K562 (cell line): ENCODE measurements around the gene SORCS2. TPM values are rescaled to one million over a fixed set of nuclear protein-coding genes. Genes with fewer than 3 reads are reported as not detected.

Experiments used
- ATAC-seq: fragments of 200-7000 bp; cut with Tn5 transposase; 3 replicates; pipeline ENCODE4 v1.9.1; 2020; ENCODE audit warnings: moderate library complexity
- BruUV-seq: library from RNA; stranded (reverse); fragments of 400-500 nt; replicated peaks from 2 replicates; lab custom pipeline; 2021; lab: Mats Ljungman, UMichigan
- CTCF ChIA-PET: fragments of 300-600 bp; formaldehyde crosslinking; extraction: SDS; loops from one replicate; lab custom pipeline; 2021; ENCODE audit warnings: low intra/inter-chr PET ratio; lab: Yijun Ruan, JAX
- POLR2A ChIA-PET: fragments of 300-600, 350-650 bp; sonication (Branson Sonifier 250); formaldehyde crosslinking; extraction: SDS; loops from one replicate; lab custom pipeline; 2021; ENCODE audit warnings: antibody characterized with exemption, inconsistent platforms; lab: Yijun Ruan, JAX
- DNase-seq, 4 experiments: peaks; one replicate each; pipeline versions ENCODE4 v3.0.0 to v3.0.0-alpha.2; 2011 to 2018; ENCODE audit warnings: low spot score in 3 of 4, mixed read lengths in 3 of 4; ENCODE audit errors: extremely low read depth in 1 of 4
- FAIRE-seq: peaks from 2 replicates; lab custom pipeline; 2011; peaks lifted over from hg19 to GRCh38; lab: Jason Lieb, UNC
- H2AFZ ChIP-seq: 2 replicates; pipeline ENCODE4 v1.6.0; 2011; ENCODE audit warnings: low read depth, low read length, control low read depth, inconsistent platforms
- H3K27ac ChIP-seq: fragments of 200-600 bp; 3 replicates; pipeline ENCODE4 v1.8.0; 2011; ENCODE audit warnings: low read depth, mild to moderate bottlenecking, control low read depth, inconsistent platforms, low read length, moderate library complexity, mixed read lengths; ENCODE audit errors: extremely low read depth
- H3K27me3 ChIP-seq, 2 experiments: fragments of 300-600 bp in 1 of 2; 2 replicates in 1 of 2; 3 replicates in 1 of 2; pipeline versions ENCODE4 v1.6.0 to v1.8.0; 2011; ENCODE audit warnings: inconsistent platforms in 2 of 2, low read length in 2 of 2, mild to moderate bottlenecking in 1 of 2, mixed read lengths in 1 of 2, moderate library complexity in 1 of 2; ENCODE audit not compliant: control insufficient read depth in 2 of 2, insufficient read depth in 2 of 2
- H3K36me3 ChIP-seq: fragments of 300-600 bp; 3 replicates; pipeline ENCODE4 v1.8.0; 2011; ENCODE audit warnings: mild to moderate bottlenecking, low read length, inconsistent platforms; ENCODE audit not compliant: control insufficient read depth, insufficient read depth
- H3K4me1 ChIP-seq, 2 experiments: fragments of 200-600 bp in 1 of 2; replicated peaks in 1 of 2; 2 replicates in 1 of 2; 3 replicates in 1 of 2; pipeline versions ENCODE4 v1.5.1 to v1.8.0; 2011; ENCODE audit warnings: inconsistent platforms in 2 of 2, low read length in 2 of 2, mild to moderate bottlenecking in 1 of 2, mixed read lengths in 1 of 2, moderate library complexity in 1 of 2; ENCODE audit not compliant: control insufficient read depth in 2 of 2, insufficient read depth in 2 of 2
- H3K4me2 ChIP-seq: 2 replicates; pipeline ENCODE4 v1.6.1; 2011; ENCODE audit warnings: low read length, control low read depth, inconsistent platforms, mixed read lengths; ENCODE audit not compliant: insufficient read depth
- H3K4me3 ChIP-seq: fragments of 200-600 bp; sonication (generic), shearing (Covaris generic); 2 replicates; pipeline ENCODE4 v1.5.1; 2016; ENCODE audit warnings: control low read depth, inconsistent platforms
- H3K79me2 ChIP-seq: fragments of 200-600 bp; 3 replicates; pipeline ENCODE4 v1.8.0; 2011; ENCODE audit warnings: low read length, inconsistent platforms; ENCODE audit not compliant: control insufficient read depth, insufficient read depth
- H3K9ac ChIP-seq, 2 experiments: 2 replicates each; pipeline versions ENCODE4 v1.6.0 to v1.6.1; 2011; ENCODE audit warnings: low read depth in 2 of 2, low read length in 2 of 2, control low read depth in 1 of 2, inconsistent platforms in 1 of 2, mild to moderate bottlenecking in 1 of 2, mixed read lengths in 1 of 2; ENCODE audit not compliant: insufficient read depth in 1 of 2
- H3K9me1 ChIP-seq: one replicate; pipeline ENCODE4 v1.6.0; 2011; ENCODE audit warnings: inconsistent platforms, mild to moderate bottlenecking, low read length, moderate library complexity; ENCODE audit not compliant: control insufficient read depth, insufficient read depth
- H3K9me3 ChIP-seq: replicated peaks from 2 replicates; pipeline ENCODE4 v1.5.1; 2011; ENCODE audit warnings: low read depth, low read length, inconsistent platforms; ENCODE audit not compliant: control insufficient read depth, insufficient read depth
- H4K20me1 ChIP-seq: replicated peaks from 2 replicates; pipeline ENCODE4 v1.6.1; 2011; ENCODE audit warnings: low read length, inconsistent platforms, mixed read lengths; ENCODE audit not compliant: control insufficient read depth, insufficient read depth
- MEF2A ChIP-seq: IDR thresholded peaks from 2 replicates; pipeline ENCODE4 v1.6.1; 2011; ENCODE audit warnings: low read depth, mild to moderate bottlenecking, low read length, moderate library complexity; ENCODE audit not compliant: control insufficient read depth
- ZFP36 ChIP-seq: fragments of 150-350 bp; IDR thresholded peaks from 2 replicates; pipeline ENCODE4 v1.6.1; 2018; ENCODE audit warnings: low read length, low read depth; ENCODE audit not compliant: partially characterized antibody
- ZNF280A ChIP-seq: fragments of 450-650 bp; IDR thresholded peaks from 2 replicates; pipeline ENCODE4 v1.6.1; 2018; ENCODE audit warnings: mild to moderate bottlenecking, low read depth; ENCODE audit not compliant: partially characterized antibody
- WGBS: fragments of 100-300 bp; shearing (Covaris generic); methylation state at CpG from one replicate; pipeline ENCODE4 v1.1.6; 2016; ENCODE audit warnings: low coverage, mixed read lengths; ENCODE audit not compliant: insufficient coverage; ENCODE audit errors: missing lambda C conversion rate; 5-methylcytosine and 5-hydroxymethylcytosine counted together
- in situ Hi-C: fragments of 300-500 bp; cut with MboI; formaldehyde crosslinking; loops from 4 replicates; pipeline ENCODE4 v1.15.0; 2018; ENCODE audit warnings: inconsistent platforms, mixed read lengths
- intact Hi-C: fragments of 100-400 bp; cut with micrococcal nuclease; formaldehyde crosslinking; loops from 2 replicates; pipeline ENCODE4 v1.14.2; 2022
- polyA plus RNA-seq, 8 experiments: library from polyadenylated mRNA; depleted of rRNA in 4 of 8; stranded (reverse) in 5 of 8; unstranded in 3 of 8; fragments of >200 nt; fragmentation: Nextera tagmentation in 2 of 8; fragmentation: Illumina TruSeq in 1 of 8; extraction: Ambion mirVana in 2 of 8; extraction: Trizol in 1 of 8; gene quantifications; 2 replicates each; pipeline versions ENCODE4 v1.2.1 to v1.2.3, GENCODE V29; 2011 to 2014; ENCODE audit warnings: inconsistent platforms in 1 of 8, missing spikeins in 1 of 8
- total RNA-seq, 7 experiments: library from RNA; depleted of rRNA in 6 of 7; stranded (reverse); fragments of >200 nt in 6 of 7; fragmentation: Illumina TruSeq in 2 of 7; extraction: Trizol in 2 of 7; gene quantifications; 2 replicates each; pipeline versions ENCODE4 v1.2.1 to v1.2.3, GENCODE V29; 2011 to 2021; ENCODE audit warnings: low replicate concordance in 1 of 7

SORCS2 gene
- total and polyA plus RNA-seq, 9 of the 15 experiments (the other 6 are each of a cell fraction or from before 2014, with no cell fraction given), result not detected

DNA sequence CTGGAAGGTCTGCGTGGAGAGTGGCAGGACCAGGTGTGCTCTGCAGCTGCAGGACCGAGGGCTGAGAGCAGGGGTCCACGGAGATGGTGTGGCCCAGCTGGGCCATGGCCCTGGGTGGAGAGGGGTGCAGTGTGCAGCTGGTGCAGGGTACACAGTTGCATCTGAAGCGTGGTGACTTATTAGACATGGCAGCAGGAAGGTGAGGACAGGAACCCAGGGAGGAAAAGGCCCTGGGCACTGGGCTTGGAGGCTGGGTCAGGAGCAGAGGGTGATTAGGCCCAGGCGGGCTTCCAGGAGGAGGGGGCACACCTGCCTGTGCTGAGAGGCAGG is 457.0 kb downstream of the SORCS2 start:
- no peak overlapping the region for H3K4me2 ChIP-seq
- no TSS peak for BruUV-seq
- peaks cover 3% of the 10 kb centered on the region in 2 experiments; a peak in 1 of 5 replicates for H3K4me1 ChIP-seq
- FAIRE-seq (no peak), ATAC-seq (no peak), DNase-seq (no peak)
- no peaks in the 10 kb centered on the region for H3K36me3 ChIP-seq
- ChIA-PET CTCF (no interaction called here), POLR2A (no interaction called here)
- WGBS, result 0% methylated on average over 3 of the region's 5 CpGs
- H3K9ac ChIP-seq, result no peak overlapping the region
- in situ Hi-C loops (no loop called here), intact Hi-C loops (no loop called here)
- TF ChIP-seq ZFP36, result peak; percentile 50
- no peak for TF ChIP-seq ZNF280A
- TF ChIP-seq MEF2A, result no peak
- H3K4me3 ChIP-seq, result no peak overlapping the region
- 0 out of 2 replicates have a peak, but pooled peaks cover 5% of the 10 kb centered on the region for H4K20me1 ChIP-seq
- H3K79me2 ChIP-seq, result no peaks in the 10 kb centered on the region
- no peaks in the 10 kb centered on the region for H3K9me1 ChIP-seq
- H2AFZ ChIP-seq, result no peak overlapping the region
- H3K27ac ChIP-seq, result no peak overlapping the region
- H3K27me3 ChIP-seq, result peaks cover 0 to 25% of the 10 kb centered on the region in 2 experiments; a peak in 2 of 5 replicates
- no peaks in the 10 kb centered on the region; the same call in 1 of the 2 replicates for H3K9me3 ChIP-seq
